Activated naive CD4-positive, alpha-beta T cell treated with anti-CD3 and anti-CD28 coated beads, Interleukin-2, amount 10 ng/mL, durations not matched to agents 7 days and 5 days (primary cell): Measurements from ENCODE around the gene PTPRK.
A peak's percentile ranks its signal among the peaks of the same experiment; 100 is the strongest.

Experiments used
- CTCF ChIA-PET: fragments of 350-600 bp; sonication (Branson Sonifier 250); formaldehyde crosslinking; loops from one replicate; lab custom pipeline; 2021; ENCODE audit warnings: antibody characterized with exemption; lab: Charles Lee
- DNase-seq: peaks from one replicate; pipeline ENCODE4 v3.0.0-alpha.2; 2020
- H3K27ac Mint-ChIP-seq: one replicate; pipeline ENCODE4 v1.8.0; 2021; ENCODE audit warnings: mild to moderate bottlenecking, moderate library complexity, mixed read lengths
- H3K27me3 Mint-ChIP-seq: one replicate; pipeline ENCODE4 v1.8.0; 2021; ENCODE audit warnings: mild to moderate bottlenecking, mixed read lengths
- H3K36me3 Mint-ChIP-seq: one replicate; pipeline ENCODE4 v1.8.0; 2021; ENCODE audit warnings: mixed read lengths
- H3K4me1 Mint-ChIP-seq: one replicate; pipeline ENCODE4 v1.8.0; 2021; ENCODE audit warnings: mixed read lengths
- H3K4me3 Mint-ChIP-seq: one replicate; pipeline ENCODE4 v1.8.0; 2021; ENCODE audit warnings: mild to moderate bottlenecking, moderate library complexity, mixed read lengths
- H3K9me3 Mint-ChIP-seq: one replicate; pipeline ENCODE4 v1.8.0; 2021; ENCODE audit warnings: mixed read lengths

Gene PTPRK

DNA sequence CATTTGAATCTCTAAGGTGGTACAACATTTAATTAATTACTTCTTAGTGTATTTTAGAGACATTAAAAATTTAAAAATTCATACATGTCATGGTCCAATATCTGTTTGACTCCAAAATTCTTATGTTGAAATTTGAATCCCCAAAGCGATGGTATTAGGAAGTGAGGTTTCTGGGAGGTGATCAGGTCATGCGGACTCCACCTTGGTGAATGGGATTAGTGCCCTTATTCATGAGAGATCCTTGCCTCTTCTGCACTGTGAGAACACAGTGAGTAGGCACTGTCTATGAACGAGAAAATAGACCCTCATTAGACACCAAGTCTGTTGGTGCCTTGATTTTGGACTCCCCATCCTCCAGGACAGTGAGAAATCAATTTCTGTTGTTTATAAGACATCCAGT, 254.7 kb downstream of the PTPRK start:
- peaks cover 3% of the 10 kb centered on the region for H3K9me3 Mint-ChIP-seq
- H3K4me1 Mint-ChIP-seq = peaks cover 3% of the 10 kb centered on the region
- no peak overlapping the region for H3K27ac Mint-ChIP-seq
- H3K4me3 Mint-ChIP-seq = no peak overlapping the region
- H3K27me3 Mint-ChIP-seq = no peaks in the 10 kb centered on the region
- no peak for DNase-seq
- no peaks in the 10 kb centered on the region for H3K36me3 Mint-ChIP-seq
- CTCF ChIA-PET = no interaction called here

DNA sequence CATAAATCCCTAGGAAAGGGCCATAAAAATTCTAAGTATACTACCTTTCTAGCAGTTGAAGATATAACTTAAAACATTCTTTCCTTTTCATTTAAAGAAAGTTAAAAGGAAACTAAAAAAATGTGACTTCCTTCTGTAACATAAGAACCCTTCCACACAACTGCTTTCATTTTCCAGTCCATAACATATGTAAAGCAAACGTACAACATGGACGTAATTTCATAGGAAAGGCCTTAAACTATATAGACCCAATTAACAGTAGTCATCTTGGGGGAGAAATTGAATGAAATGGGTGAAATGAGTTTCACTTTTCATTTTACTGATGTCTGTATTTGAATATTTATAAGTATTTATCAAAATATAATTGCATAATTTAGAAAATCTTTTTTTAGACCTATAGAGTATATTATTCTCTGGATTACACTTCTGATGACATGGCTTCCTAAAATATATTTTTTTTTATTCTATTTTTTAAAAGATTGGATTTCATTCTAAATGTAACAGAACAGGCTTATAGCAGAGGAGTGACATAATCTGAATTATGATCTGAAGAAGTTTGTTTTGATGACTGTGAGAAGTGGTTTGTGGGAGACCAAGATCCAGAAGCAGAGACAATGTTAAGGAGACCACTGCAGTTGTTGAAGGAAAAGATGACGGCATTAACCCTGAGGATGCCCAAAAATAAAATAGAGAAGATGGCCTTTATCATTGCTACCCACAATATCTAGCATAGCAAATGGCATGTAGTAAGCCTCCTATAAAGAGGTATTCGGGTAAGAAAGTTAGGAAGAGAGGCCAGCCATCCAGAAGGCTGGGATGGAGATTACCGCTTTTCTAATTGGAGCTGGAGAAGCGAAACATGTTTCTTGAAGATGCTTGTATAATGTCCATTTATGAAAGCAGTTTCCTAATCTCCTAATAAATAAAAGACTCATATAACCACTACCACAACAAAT, 260.4 kb downstream of the PTPRK start:
- Mint-ChIP-seq H3K4me3 (peak overlapping the region; percentile 69), H3K9me3 (peaks cover 3% of the 10 kb centered on the region), H3K36me3 (no peaks in the 10 kb centered on the region), H3K27ac (peak overlapping the region; percentile 80), H3K4me1 (peaks cover 28% of the 10 kb centered on the region), H3K27me3 (no peaks in the 10 kb centered on the region)
- DNase-seq = no peak
- CTCF ChIA-PET = no interaction called here

DNA sequence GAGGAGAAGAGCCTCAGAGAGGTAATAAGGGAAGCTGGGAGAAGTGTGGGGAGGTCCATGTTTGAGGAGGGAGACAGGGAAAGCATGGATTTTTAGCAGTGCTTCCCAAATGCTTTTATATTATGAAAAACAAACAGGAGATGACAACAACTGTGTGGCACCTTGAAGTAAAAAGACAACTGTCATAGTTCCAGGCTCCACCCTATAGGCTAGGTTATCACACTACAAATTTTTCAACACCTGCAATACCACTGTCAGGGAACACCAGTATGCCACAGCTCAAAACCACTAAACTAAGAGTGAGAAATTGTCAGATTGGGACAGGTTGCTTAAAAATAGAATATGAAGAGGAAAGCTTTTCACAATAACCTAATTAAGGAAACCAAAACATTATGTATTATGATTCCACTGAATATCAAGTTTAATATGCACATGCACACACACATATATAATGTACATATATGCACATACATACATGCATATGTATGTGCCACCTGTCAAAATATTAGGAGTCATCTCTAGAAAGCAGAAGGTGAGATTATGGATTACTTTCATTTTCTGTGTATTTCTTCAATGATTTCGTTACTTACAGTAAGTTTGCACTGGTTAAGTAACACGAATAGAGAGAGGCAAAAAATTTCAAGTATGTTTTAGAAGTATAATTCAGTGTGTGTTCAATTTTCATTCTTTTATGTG, 261.2 kb downstream of the PTPRK start:
- CTCF ChIA-PET = interaction anchor here (0.9 kb wide), 1 partner anchor 69 kb away, joined by 3 read pairs; no protein-coding TSS in a partner anchor
- H3K4me3 Mint-ChIP-seq = peak overlapping the region; percentile 69
- no peaks in the 10 kb centered on the region for H3K9me3 Mint-ChIP-seq
- H3K36me3 Mint-ChIP-seq = no peaks in the 10 kb centered on the region
- peak overlapping the region; percentile 80 for H3K27ac Mint-ChIP-seq
- H3K4me1 Mint-ChIP-seq = peaks cover 28% of the 10 kb centered on the region
- H3K27me3 Mint-ChIP-seq = no peaks in the 10 kb centered on the region
- DNase-seq = no peak

DNA sequence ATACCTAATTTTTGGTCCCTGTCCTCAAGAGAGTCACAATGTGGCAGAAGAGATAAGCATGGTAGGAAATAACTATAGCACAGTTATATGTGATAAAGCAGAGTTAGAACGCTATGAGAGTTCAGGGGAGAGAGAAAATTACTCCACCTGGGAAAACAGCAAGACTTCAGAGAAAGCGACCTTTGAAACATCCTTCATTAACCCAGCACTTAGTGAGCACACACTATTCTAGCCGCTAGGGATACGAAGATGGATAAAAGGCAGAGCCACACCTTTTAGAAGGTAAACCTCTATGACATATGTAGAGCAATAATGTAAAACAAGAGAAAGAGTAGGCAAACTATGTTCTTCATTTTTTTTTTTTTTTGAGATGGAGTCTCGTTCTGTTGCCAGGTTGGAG, 264.3 kb downstream of the PTPRK start:
- H3K4me3 Mint-ChIP-seq = no peak overlapping the region
- no peak overlapping the region for H3K27ac Mint-ChIP-seq

DNA sequence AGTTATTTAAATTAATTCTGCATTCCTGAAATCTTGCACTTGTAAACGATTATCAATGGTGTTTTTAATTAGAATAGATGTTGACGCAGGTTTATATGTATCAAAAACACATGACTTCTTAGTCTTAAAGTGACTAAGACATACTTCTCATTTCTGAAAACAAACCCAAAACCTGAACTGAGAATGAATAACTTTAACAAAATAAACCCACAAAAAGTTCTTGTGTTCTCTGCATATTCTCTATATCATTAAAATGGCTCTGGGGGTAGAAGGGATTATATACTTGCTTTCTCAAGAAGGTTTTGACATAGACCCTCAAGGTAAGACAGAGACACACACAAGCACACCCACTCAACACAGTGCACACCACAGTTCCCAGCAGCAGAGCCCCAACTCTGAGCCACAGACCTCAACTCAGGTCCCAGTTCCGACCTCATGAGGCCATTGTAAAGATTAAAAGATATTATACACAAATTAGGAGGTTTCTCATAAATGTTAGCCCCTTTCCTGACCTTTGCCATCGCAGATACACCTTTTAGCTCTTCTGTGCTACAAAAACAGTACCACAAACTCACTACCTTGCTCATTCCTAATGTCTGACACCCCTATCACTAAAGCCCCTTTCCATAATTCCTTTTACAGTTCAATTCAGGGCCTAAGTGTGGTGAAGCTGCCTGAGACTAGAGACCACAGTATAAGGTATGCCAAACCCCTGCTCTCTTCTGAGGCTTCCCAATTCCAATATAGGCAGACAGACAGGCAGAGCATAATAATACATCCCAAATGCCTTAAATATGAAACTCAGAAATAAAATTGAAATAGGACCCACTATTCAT, 267.8 kb downstream of the PTPRK start:
- Mint-ChIP-seq H3K4me3 (no peak overlapping the region), H3K27me3 (no peaks in the 10 kb centered on the region), H3K9me3 (no peaks in the 10 kb centered on the region), H3K36me3 (no peaks in the 10 kb centered on the region), H3K27ac (no peak overlapping the region), H3K4me1 (peaks cover 3% of the 10 kb centered on the region)
- CTCF ChIA-PET = no interaction called here
- DNase-seq = no peak

More for the DNA sequence above, 264.3 kb downstream of the PTPRK start:
- CTCF ChIA-PET = no interaction called here
- no peak for DNase-seq
- peaks cover 31% of the 10 kb centered on the region for H3K4me1 Mint-ChIP-seq
- no peaks in the 10 kb centered on the region for H3K9me3 Mint-ChIP-seq
- H3K27me3 Mint-ChIP-seq = no peaks in the 10 kb centered on the region
- H3K36me3 Mint-ChIP-seq = no peaks in the 10 kb centered on the region

DNA sequence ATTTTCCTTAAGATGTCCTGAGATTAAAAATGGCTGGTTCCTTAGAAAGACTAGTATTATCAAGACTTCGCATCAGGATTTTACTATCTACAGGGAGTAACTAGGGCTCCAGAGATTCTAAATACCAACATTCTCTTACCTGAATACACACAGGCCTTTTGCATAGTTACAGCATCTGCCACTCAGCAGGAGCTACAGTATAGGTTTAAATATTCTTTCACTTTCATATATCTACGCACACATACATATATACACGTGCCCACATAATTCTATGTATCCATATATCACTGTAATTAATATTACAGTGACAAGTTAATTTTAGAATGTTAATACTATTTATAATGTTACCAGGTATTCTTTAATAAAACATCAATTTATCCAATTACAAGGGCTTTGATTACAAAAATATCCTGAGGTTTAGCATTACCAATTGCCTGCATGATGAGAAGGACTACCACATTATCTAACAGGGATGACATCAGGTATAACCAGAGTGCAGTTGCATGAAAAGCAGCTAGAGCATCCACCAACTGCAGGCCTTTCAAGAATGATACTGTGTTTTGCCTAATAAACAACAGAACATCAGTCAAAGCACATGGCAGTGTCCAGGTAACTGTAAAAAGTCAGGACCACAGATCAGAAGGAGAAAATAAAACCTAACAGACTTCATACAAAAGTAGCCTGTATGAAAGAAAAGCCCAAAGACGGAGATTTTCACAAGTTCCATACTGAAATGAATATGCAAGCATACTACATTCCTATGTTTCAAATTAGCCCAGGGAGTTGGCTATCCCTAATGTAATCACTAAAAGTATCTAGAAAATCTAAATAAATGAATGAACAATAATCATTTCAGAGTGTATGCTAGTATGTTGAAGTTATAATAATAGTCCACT, 268.7 kb downstream of the PTPRK start:
- CTCF ChIA-PET = no interaction called here
- no peak for DNase-seq
- Mint-ChIP-seq H3K27ac (no peak overlapping the region), H3K9me3 (no peaks in the 10 kb centered on the region), H3K4me3 (no peak overlapping the region), H3K27me3 (no peaks in the 10 kb centered on the region), H3K36me3 (no peaks in the 10 kb centered on the region), H3K4me1 (peaks cover 3% of the 10 kb centered on the region)

DNA sequence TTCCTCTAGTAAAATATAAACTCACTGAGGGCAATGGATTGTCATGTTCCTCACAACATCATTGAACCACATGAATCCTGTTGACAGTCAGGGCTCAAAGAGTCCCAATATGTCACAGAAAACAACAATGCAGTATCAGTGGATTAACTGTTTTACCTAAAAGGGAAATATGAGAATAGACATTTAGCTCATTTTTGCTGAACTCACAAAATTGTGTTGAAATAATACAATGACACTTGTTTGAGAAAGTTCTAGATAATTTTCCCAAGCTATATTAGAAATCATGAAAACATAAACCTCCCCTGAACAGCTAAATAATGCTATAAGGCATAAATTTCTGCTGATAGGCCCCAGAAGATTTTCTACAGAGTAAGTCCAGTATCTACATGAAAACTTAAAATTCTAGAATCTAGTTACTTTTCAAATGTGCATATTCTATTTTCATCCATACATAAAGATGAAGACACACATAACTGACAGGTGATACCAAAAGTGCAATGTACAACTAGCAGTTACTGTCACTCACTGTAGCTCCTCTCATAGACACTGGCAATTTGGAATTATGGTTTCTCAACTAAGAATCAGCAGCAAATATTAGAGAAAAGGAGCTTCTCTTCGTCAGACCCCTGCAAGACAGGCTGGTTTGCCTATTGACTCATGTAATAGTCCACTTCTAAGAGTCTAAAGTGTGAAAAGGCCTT, 269.9 kb downstream of the PTPRK start:
- no peaks in the 10 kb centered on the region for H3K27me3 Mint-ChIP-seq
- H3K4me3 Mint-ChIP-seq = no peak overlapping the region
- no peaks in the 10 kb centered on the region for H3K9me3 Mint-ChIP-seq
- CTCF ChIA-PET = no interaction called here
- H3K36me3 Mint-ChIP-seq = no peaks in the 10 kb centered on the region
- peaks cover 3% of the 10 kb centered on the region for H3K4me1 Mint-ChIP-seq
- H3K27ac Mint-ChIP-seq = no peak overlapping the region
- DNase-seq = no peak

DNA sequence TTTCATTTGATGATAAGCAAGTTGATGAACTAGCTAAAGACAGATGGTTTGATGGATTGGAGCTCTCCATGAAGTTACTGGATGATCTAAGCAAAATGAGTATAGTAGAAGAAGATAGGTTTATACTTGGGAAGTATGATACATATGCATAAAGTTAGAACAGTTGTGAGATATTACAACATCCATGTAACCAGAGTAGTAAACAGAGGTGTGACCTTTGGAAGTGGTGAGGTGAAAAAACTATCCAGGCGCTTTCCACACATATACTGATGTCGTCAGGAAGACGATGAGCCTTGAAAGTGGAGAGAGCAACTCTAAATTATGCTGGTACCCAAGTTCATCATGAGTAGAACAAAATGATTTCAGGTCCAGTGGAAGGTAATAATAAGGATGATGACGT, 271.0 kb downstream of the PTPRK start:
- Mint-ChIP-seq H3K27ac (no peak overlapping the region), H3K36me3 (no peaks in the 10 kb centered on the region), H3K4me1 (peaks cover 7% of the 10 kb centered on the region), H3K4me3 (no peak overlapping the region), H3K27me3 (no peaks in the 10 kb centered on the region), H3K9me3 (no peaks in the 10 kb centered on the region)
- CTCF ChIA-PET = no interaction called here
- no peak for DNase-seq

DNA sequence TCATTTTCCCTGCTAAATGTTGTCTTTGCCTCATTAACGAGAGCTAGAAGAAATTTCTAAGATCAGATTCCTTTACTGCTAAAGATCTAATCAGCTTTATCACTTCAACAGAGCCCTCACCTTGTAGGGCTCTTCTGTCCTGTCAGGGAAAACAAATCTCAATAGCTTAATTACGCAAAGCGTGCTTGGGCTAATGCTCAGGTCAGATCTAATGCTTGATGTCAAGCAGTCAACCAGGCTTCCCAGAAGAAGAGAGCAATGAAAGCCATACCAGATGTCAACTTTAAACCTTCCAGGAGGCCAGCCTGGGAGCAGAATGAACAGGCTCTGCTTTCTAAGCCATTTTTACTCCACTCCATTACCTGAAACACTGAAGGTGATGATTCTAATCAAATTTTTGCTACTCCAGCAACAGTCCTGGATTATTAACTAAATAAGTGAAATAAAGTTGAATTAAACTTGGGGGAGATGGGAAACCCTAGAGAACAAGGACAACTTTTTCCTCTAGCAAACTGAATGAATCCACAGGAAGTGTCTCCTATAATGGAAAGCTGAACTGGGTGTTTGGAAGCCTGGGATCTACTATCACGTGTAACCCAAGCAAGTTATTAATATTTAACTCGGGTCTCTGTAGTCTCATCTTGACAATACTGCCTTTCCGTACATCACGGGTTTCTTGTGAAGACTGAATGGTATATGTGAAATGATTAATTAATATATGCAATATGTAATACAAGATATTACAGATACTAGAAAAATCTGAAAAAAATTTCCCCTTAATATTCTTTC, 273.7 kb downstream of the PTPRK start:
- Mint-ChIP-seq H3K36me3 (no peaks in the 10 kb centered on the region), H3K27me3 (no peaks in the 10 kb centered on the region), H3K4me1 (peaks cover 4% of the 10 kb centered on the region), H3K9me3 (no peaks in the 10 kb centered on the region), H3K27ac (no peak overlapping the region), H3K4me3 (no peak overlapping the region)
- CTCF ChIA-PET = no interaction called here
- no peak for DNase-seq

DNA sequence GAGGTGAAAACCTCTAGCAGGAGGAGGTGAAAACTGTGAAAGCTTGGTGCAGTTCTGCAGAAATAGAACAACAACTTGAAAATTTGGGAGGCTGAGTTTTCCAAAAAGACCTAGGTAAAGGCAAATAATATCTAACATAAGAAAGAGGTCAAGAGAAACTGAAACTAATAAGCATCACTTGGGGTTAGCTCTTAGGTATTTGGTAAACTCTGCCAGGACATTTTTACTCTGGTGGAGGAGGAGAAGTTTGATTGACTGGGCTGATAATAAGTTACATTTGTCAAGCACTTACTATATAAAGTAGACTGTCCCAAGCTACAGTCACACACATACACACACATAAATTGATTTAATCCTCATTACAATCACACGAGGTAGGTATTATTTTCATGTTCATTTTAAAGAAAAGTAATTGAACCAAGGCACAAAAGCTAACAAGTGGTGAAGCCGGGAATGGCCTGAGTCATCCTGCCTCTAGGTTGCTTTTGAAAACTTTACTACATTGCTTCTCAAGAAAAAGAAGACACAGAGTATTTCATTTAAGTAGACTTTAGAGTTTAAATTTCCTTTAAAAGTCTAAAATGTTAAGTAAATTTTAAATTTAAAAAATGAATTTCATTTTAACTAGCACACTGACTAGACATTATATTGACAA, 275.5 kb downstream of the PTPRK start:
- no peaks in the 10 kb centered on the region for H3K9me3 Mint-ChIP-seq
- no peak overlapping the region for H3K27ac Mint-ChIP-seq
- CTCF ChIA-PET = no interaction called here
- H3K36me3 Mint-ChIP-seq = no peaks in the 10 kb centered on the region
- peaks cover 15% of the 10 kb centered on the region for H3K4me1 Mint-ChIP-seq
- H3K27me3 Mint-ChIP-seq = no peaks in the 10 kb centered on the region
- no peak overlapping the region for H3K4me3 Mint-ChIP-seq
- no peak for DNase-seq

DNA sequence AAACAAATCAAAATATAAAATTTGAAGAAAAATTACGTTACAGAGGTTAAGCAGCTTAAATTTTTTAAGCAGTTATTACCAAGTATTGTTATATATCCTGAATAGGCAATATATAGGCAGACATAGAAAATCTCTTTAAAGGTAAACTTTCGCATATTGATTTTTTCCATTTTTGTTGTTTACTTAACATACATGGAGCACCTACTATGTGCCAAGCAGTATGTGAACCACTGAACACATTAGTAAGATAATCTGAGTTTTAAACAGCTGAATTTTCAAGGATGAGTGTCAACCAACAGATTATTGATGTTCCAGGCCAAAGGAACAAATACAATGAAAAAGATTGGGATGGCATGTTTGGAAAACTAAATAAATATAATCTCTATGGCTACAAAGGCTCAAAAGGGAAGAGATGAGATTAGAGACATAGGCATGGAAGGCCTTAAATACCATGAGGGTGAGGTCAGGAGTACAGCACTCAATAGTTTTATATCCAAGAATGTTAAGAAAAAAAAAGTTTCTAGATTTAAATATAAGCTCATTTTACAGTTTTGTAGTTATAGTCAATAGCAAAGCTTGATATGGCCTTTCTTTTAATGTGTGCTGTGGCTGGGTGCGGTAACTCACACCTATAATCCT, 277.5 kb downstream of the PTPRK start:
- Mint-ChIP-seq H3K4me1 (peaks cover 17% of the 10 kb centered on the region), H3K9me3 (no peaks in the 10 kb centered on the region), H3K36me3 (no peaks in the 10 kb centered on the region), H3K27me3 (no peaks in the 10 kb centered on the region), H3K27ac (no peak overlapping the region), H3K4me3 (no peak overlapping the region)
- DNase-seq = no peak
- CTCF ChIA-PET = no interaction called here

DNA sequence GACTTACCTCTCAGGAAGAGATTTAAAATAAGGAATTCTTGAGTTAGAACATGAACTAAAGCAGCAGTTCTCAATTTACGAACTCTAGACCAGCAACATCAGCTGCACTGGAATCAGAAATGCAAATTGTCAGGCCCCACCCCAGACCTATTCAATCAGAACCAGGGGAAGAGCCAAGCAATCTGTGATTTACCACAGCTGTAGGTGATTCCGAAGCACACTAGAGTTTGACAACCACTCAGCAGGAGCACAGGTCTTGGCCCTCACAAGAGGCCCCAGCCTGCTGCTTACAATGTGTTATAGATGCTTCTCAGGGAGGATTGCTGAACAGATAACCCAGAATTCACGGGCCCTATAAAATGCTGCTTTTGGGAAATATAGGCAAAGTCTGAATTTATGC, 279.2 kb downstream of the PTPRK start:
- no peak overlapping the region for H3K4me3 Mint-ChIP-seq
- H3K4me1 Mint-ChIP-seq = peaks cover 17% of the 10 kb centered on the region
- CTCF ChIA-PET = no interaction called here
- DNase-seq = no peak
- no peaks in the 10 kb centered on the region for H3K36me3 Mint-ChIP-seq
- no peaks in the 10 kb centered on the region for H3K9me3 Mint-ChIP-seq
- no peak overlapping the region for H3K27ac Mint-ChIP-seq
- no peaks in the 10 kb centered on the region for H3K27me3 Mint-ChIP-seq
